Uterus (tissue), 2 donors: ENCODE measurements around the gene NXPH1.

Experiments
- POLR2A ChIP-seq, 2 donors: fragments of 450-650 bp; IDR thresholded peaks; one replicate each; pipeline ENCODE4 v1.6.1; 2016; ENCODE audit warnings: antibody characterized with exemption in 2 of 2, mild to moderate bottlenecking in 1 of 2, moderate library complexity in 1 of 2
- TF ChIP-seq, protein P1 (sequence below), 4 experiments: fragments of 200-600 bp in 2 of 4; fragments of 450-650 bp in 2 of 4; sonication (generic) in 2 of 4; IDR thresholded peaks; one replicate each; pipeline ENCODE4 v1.5.1; 2016 to 2019; ENCODE audit warnings: antibody characterized with exemption in 4 of 4, mild to moderate bottlenecking in 2 of 4, moderate library complexity in 1 of 4

DNA sequence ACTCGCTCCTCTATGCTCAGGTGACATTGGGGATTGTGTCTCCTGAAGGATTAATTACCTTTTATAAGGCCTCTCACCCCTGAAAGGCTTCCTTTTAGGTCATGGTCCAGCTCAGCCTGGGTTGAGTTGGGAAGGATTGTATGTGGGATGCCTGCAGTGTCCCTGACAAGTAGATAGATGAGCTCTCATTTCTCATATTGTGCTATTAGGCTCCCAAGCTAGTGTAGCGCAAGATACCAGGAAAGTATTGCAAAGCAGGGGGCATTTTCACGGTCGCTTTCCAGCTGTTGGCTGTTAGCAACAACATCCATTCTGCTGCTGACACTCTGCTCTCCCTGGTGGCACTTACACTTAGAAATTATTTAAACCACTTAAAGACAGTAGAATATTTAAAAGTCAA is 31.9 kb downstream of the NXPH1 start:
- TF ChIP-seq, protein P1, sequence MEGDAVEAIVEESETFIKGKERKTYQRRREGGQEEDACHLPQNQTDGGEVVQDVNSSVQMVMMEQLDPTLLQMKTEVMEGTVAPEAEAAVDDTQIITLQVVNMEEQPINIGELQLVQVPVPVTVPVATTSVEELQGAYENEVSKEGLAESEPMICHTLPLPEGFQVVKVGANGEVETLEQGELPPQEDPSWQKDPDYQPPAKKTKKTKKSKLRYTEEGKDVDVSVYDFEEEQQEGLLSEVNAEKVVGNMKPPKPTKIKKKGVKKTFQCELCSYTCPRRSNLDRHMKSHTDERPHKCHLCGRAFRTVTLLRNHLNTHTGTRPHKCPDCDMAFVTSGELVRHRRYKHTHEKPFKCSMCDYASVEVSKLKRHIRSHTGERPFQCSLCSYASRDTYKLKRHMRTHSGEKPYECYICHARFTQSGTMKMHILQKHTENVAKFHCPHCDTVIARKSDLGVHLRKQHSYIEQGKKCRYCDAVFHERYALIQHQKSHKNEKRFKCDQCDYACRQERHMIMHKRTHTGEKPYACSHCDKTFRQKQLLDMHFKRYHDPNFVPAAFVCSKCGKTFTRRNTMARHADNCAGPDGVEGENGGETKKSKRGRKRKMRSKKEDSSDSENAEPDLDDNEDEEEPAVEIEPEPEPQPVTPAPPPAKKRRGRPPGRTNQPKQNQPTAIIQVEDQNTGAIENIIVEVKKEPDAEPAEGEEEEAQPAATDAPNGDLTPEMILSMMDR (IDR thresholded peaks at IDR 0.05) = no peak
- TF ChIP-seq POLR2A (IDR thresholded peaks at IDR 0.05) = no peak
